GM15510 (cell line): ENCODE results near the gene NFATC2.

ENCODE experiments used
- POLR2A ChIP-seq: IDR thresholded peaks from 3 replicates; pipeline ENCODE4 v1.6.1; 2011; ENCODE audit warnings: borderline replicate concordance; ENCODE audit not compliant: insufficient read length; ENCODE audit errors: extremely low read depth

The NFATC2 gene

GRCh38 chr20:51542571-51543421, at the start of gene NFATC2:
Gene NFATC2 (minus strand): TSS chr20:51542719. CDS start chr20:51542499, 220 bp downstream.
- TF ChIP-seq POLR2A, result peak; percentile 55

GRCh38 chr20:51591871-51592270, 49.4 kb upstream of the NFATC2 start:
- TF ChIP-seq POLR2A, result no peak

- TF ChIP-seq POLR2A, result no peak
Observed at GRCh38 chr20:51588762-51589161, 46.2 kb upstream of the NFATC2 start.

DNA sequence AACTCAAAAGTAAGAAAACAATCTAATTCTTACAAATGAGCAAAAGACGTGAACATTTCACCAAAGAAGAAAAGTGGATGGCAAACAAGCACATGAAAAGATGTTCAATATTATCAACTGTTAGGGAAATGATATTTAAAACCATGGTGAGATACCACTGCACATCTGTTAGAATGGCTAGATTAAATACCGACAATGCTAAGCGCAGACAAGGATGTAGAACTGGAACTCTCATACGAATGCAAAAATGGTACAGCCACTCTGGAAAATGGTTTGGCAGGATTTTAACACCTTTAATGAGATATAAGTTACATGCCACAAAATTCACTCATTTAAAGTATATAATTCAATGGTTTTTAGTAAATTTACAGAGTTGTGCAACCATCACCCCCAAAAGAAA, 44.6 kb upstream of the NFATC2 start:
- TF ChIP-seq POLR2A, result no peak

GRCh38 chr20:51586005-51586440, 43.5 kb upstream of the NFATC2 start:
- TF ChIP-seq POLR2A, result no peak

DNA sequence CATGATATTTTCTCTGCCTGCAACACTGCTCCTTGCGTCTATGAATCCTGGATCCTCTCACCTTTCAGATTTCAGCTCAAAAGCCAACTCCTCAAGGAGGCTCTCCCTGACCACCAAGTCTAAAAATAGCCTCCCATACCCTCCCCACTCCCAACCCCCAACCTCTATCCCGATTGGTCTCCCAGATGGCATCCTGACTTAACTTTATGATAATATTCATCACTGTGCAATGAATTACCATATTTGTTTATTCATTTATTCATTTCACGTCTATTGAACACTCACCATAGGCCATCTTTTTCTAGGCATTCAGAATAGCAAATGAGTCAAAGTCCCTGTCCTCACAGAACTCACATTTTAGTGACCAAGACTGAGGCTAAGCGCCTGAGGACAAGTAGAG, 42.6 kb upstream of the NFATC2 start:
- TF ChIP-seq POLR2A, result no peak

GRCh38 chr20:51584737-51585136, 42.2 kb upstream of the NFATC2 start:
- no peak for TF ChIP-seq POLR2A

DNA sequence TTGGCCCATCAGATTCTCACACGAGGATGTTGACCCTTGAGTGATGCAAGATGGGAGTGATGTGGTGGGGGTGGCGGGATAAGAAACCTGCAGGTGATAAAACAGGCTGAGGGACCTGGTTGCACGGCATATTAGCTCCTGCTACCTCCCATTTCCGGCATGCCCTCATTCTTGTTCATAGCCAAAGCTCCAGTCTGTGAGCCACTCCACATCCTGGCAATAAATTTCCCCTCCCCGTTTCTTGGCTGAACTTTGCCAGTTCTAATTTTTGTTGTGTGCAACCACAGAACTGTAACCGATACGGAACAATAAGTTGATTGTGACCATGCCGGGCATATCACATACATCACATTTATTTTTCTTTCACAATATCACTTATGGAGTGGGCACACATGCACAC, 41.6 kb upstream of the NFATC2 start:
- no peak for TF ChIP-seq POLR2A

- TF ChIP-seq POLR2A, result no peak
Observed at GRCh38 chr20:51583499-51583898, 41.0 kb upstream of the NFATC2 start.

DNA sequence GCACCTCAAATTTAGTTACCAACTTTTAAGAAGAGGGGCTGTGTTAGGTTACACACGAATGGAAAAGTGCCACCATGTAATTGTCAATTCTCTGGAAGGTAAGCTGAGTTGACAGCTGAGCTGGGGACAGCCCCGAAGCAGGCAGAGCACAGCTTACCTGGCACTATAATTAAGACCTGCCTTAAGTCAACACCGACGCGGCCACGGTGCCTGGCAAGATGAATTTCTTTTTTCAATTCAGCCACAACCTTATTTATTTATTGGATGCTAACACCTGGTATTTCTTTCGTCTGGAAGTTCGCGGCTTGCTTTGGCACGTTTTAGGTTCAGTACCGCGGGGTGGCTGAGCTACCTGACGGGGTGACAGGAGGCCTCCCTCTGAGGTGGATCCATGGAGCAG, 40.6 kb upstream of the NFATC2 start:
- TF ChIP-seq POLR2A, result no peak

GRCh38 chr20:51581571-51581970, 39.1 kb upstream of the NFATC2 start:
- TF ChIP-seq POLR2A, result no peak

GRCh38 chr20:51579137-51579536, 36.6 kb upstream of the NFATC2 start:
- no peak for TF ChIP-seq POLR2A

DNA sequence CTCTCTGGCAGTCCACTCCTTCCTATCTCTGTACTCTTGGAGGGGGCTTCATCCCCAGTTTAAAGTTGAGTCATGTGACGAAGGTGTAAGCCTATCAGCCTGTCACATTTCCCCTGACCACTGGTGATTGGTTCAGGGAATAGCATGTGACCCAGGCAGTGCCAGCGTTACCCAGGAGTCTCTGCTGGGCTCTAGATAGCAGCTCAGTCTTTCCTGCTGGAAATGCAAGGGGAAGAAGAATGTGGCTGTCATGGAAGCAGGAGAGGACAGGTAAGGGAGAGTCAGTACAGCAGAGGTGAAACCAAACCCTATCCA, 35.6 kb upstream of the NFATC2 start:
- TF ChIP-seq POLR2A, result no peak

DNA sequence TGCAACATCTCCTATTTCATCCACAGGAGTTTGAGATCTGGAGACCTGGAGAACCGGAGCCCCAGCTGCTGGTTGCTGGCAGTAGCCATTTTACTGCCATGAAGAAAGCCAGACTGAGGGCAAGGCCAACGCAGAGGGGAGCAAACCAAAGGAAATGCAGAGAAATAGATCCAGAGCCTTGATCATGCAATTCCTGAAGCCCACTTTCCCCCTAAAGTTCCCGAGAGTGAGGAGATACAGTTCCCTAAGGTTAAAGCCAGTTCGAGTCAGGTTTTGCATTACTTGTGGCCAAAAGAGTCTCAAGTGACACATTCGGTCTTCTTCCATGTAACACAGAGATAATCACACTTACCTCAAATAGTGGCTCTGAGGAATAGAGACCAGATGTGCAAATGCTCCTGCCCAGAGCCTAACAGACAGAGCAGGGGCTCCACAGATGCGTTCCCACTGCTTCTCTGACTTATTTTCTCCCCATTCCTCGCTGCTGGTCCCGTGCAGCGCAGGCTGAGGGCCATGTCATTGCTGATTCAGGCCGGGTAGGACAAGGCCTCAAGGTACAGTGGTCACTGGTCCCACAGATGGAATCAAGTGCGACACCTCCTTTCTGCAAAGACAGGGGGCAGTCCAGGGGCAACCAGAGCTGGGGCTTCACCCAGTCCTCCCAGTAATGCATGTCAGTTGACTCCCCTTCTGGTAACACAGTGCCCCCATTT, 35.1 kb upstream of the NFATC2 start:
- no peak for TF ChIP-seq POLR2A

GRCh38 chr20:51575486-51575885, 33.0 kb upstream of the NFATC2 start:
- no peak for TF ChIP-seq POLR2A
